ENCODE results near the gene PHF20.
A peak's percentile ranks its signal among the peaks of the same experiment; 100 is the strongest.
"Not testable (repeated sequence)": the region's sequence is repeated elsewhere in the genome, so short reads cannot be mapped to it uniquely, and the experiment has no call there.

PHF20 gene

GRCh38 chr20:35756404-35756803 is 15.4 kb upstream of the PHF20 start:
- ATAC-seq (replicated peaks) (no peak), DNase-seq (no peak)
- no peaks in the 10 kb centered on the region for H3K9me3 Mint-ChIP-seq
- no peak overlapping the region for H3K27ac Mint-ChIP-seq
- no peaks in the 10 kb centered on the region for H3K27me3 Mint-ChIP-seq
- H3K4me1 Mint-ChIP-seq, result peaks cover 5% of the 10 kb centered on the region in 2 donors
- H3K4me3 Mint-ChIP-seq, result no peak overlapping the region
- no peaks in the 10 kb centered on the region for H3K36me3 Mint-ChIP-seq

- Mint-ChIP-seq H3K9me3 (no peaks in the 10 kb centered on the region), H3K4me3 (no peak overlapping the region), H3K27me3 (no peaks in the 10 kb centered on the region), H3K36me3 (no peaks in the 10 kb centered on the region), H3K27ac (no peak overlapping the region), H3K4me1 (peaks cover 5% of the 10 kb centered on the region in 2 donors)
- ATAC-seq (replicated peaks) (peak; percentile 39 to 48), DNase-seq (no peak)
These were observed 14.6 kb upstream of the PHF20 start for GRCh38 chr20:35757098-35757705.

- not testable (repeated sequence) for H3K27me3 Mint-ChIP-seq; H3K4me1 Mint-ChIP-seq; H3K9me3 Mint-ChIP-seq; H3K4me3 Mint-ChIP-seq; H3K36me3 Mint-ChIP-seq; H3K27ac Mint-ChIP-seq; ATAC-seq (replicated peaks); DNase-seq
These were observed 10.3 kb upstream of the PHF20 start for GRCh38 chr20:35761548-35761947.

GRCh38 chr20:35762461-35762860 is 9.4 kb upstream of the PHF20 start:
- DNase-seq (no peak), ATAC-seq (replicated peaks) (no peak)
- Mint-ChIP-seq H3K36me3 (no peaks in the 10 kb centered on the region), H3K9me3 (no peaks in the 10 kb centered on the region), H3K4me3 (no peak overlapping the region), H3K27ac (no peak overlapping the region), H3K4me1 (peaks cover 1 to 3% of the 10 kb centered on the region in 2 donors), H3K27me3 (no peaks in the 10 kb centered on the region)

GRCh38 chr20:35764936-35765335 is 6.9 kb upstream of the PHF20 start:
- H3K4me3 Mint-ChIP-seq; DNase-seq; H3K9me3 Mint-ChIP-seq; H3K36me3 Mint-ChIP-seq; H3K27ac Mint-ChIP-seq; H3K27me3 Mint-ChIP-seq; ATAC-seq (replicated peaks): not testable (repeated sequence)
- peaks cover 16 to 22% of the 10 kb centered on the region in 2 donors for H3K4me1 Mint-ChIP-seq

- Mint-ChIP-seq H3K4me3 (no peak overlapping the region), H3K36me3 (peaks cover 0 to 7% of the 10 kb centered on the region in 2 donors), H3K4me1 (peaks cover 23 to 29% of the 10 kb centered on the region in 2 donors), H3K27ac (no peak overlapping the region), H3K9me3 (peaks cover 4 to 6% of the 10 kb centered on the region in 2 donors), H3K27me3 (no peaks in the 10 kb centered on the region)
- DNase-seq (no peak), ATAC-seq (replicated peaks) (no peak)
These were observed 5.0 kb upstream of the PHF20 start for GRCh38 chr20:35766843-35767242.

GRCh38 chr20:35767683-35768481 is 3.9 kb upstream of the PHF20 start:
- H3K9me3 Mint-ChIP-seq, result peaks cover 4 to 6% of the 10 kb centered on the region in 2 donors
- DNase-seq, result peak; percentile 62
- H3K27ac Mint-ChIP-seq, result peak overlapping the region; percentile 100
- peak overlapping the region; percentile 86 to 89 for H3K4me3 Mint-ChIP-seq
- peaks cover 0 to 10% of the 10 kb centered on the region in 2 donors for H3K36me3 Mint-ChIP-seq
- peak; percentile 45 to 49 for ATAC-seq (replicated peaks)
- H3K27me3 Mint-ChIP-seq, result no peaks in the 10 kb centered on the region
- peaks cover 23 to 33% of the 10 kb centered on the region in 2 donors for H3K4me1 Mint-ChIP-seq

GRCh38 chr20:35768731-35769664 is 2.8 kb upstream of the PHF20 start:
- ATAC-seq (replicated peaks) (no peak), DNase-seq (peak; percentile 18)
- Mint-ChIP-seq H3K4me3 (no peak overlapping the region), H3K27me3 (no peaks in the 10 kb centered on the region), H3K27ac (peak overlapping the region; percentile 100), H3K36me3 (peaks cover 4 to 20% of the 10 kb centered on the region in 2 donors), H3K4me1 (peaks cover 31 to 44% of the 10 kb centered on the region in 2 donors), H3K9me3 (peaks cover 4 to 6% of the 10 kb centered on the region in 2 donors)

GRCh38 chr20:35771367-35771688 is 487 bp upstream of the PHF20 start:
- Mint-ChIP-seq H3K36me3 (peaks cover 9 to 28% of the 10 kb centered on the region in 2 donors), H3K4me1 (peaks cover 36 to 59% of the 10 kb centered on the region in 2 donors), H3K27me3 (no peaks in the 10 kb centered on the region), H3K27ac (peak overlapping the region; percentile 96), H3K4me3 (peak overlapping the region; percentile 81 to 95), H3K9me3 (peaks cover 4 to 6% of the 10 kb centered on the region in 2 donors)
- DNase-seq, result no peak
- no peak for ATAC-seq (replicated peaks)

- Mint-ChIP-seq H3K27me3 (no peaks in the 10 kb centered on the region), H3K27ac (peak overlapping the region; percentile 93), H3K36me3 (peaks cover 19 to 39% of the 10 kb centered on the region in 2 donors), H3K4me1 (peaks cover 43 to 69% of the 10 kb centered on the region in 2 donors), H3K9me3 (peaks cover 4 to 6% of the 10 kb centered on the region in 2 donors), H3K4me3 (peak overlapping the region; percentile 81 to 95)
- ATAC-seq (replicated peaks), result no peak
- no peak for DNase-seq
These were observed 796 bp downstream of the PHF20 start for GRCh38 chr20:35772563-35773058.

- H3K27me3 Mint-ChIP-seq, result no peaks in the 10 kb centered on the region
- DNase-seq (peak; percentile 51), ATAC-seq (replicated peaks) (peak; percentile 14 to 26)
- H3K4me1 Mint-ChIP-seq, result peaks cover 38 to 62% of the 10 kb centered on the region in 2 donors
- peaks cover 4 to 6% of the 10 kb centered on the region in 2 donors for H3K9me3 Mint-ChIP-seq
- peaks cover 19 to 39% of the 10 kb centered on the region in 2 donors for H3K36me3 Mint-ChIP-seq
- peak overlapping the region; percentile 93 for H3K27ac Mint-ChIP-seq
- H3K4me3 Mint-ChIP-seq, result peak overlapping the region; percentile 81 to 95
These were observed 1.4 kb downstream of the PHF20 start for GRCh38 chr20:35773154-35773751.

GRCh38 chr20:35774391-35774790 is 2.6 kb downstream of the PHF20 start:
- ATAC-seq (replicated peaks), result no peak
- Mint-ChIP-seq H3K9me3 (peaks cover 4 to 6% of the 10 kb centered on the region in 2 donors), H3K27me3 (no peaks in the 10 kb centered on the region), H3K27ac (peak overlapping the region; percentile 83), H3K4me3 (peak overlapping the region; percentile 81 to 95), H3K36me3 (peaks cover 23 to 48% of the 10 kb centered on the region in 2 donors), H3K4me1 (peaks cover 32 to 51% of the 10 kb centered on the region in 2 donors)
- DNase-seq, result no peak

GRCh38 chr20:35776513-35777101 is 4.8 kb downstream of the PHF20 start:
- DNase-seq (no peak), ATAC-seq (replicated peaks) (no peak)
- Mint-ChIP-seq H3K4me1 (peaks cover 28 to 48% of the 10 kb centered on the region in 2 donors), H3K9me3 (peaks cover 0 to under 1% of the 10 kb centered on the region in 2 donors), H3K36me3 (peaks cover 29 to 53% of the 10 kb centered on the region in 2 donors), H3K27ac (peak overlapping the region; percentile 75), H3K4me3 (no peak overlapping the region), H3K27me3 (no peaks in the 10 kb centered on the region)
